GM18873 (cell line): Measurements from ENCODE around the gene INCA1.

Source experiments
- ATAC-seq: cut with Tn5 transposase; IDR thresholded peaks from one replicate; pipeline ENCODE4 v1.9.1; 2021; ENCODE audit warnings: mild to moderate bottlenecking, moderate library complexity, moderate number of reproducible peaks; ENCODE audit not compliant: unreplicated experiment, low FRiP score

The INCA1 gene

DNA sequence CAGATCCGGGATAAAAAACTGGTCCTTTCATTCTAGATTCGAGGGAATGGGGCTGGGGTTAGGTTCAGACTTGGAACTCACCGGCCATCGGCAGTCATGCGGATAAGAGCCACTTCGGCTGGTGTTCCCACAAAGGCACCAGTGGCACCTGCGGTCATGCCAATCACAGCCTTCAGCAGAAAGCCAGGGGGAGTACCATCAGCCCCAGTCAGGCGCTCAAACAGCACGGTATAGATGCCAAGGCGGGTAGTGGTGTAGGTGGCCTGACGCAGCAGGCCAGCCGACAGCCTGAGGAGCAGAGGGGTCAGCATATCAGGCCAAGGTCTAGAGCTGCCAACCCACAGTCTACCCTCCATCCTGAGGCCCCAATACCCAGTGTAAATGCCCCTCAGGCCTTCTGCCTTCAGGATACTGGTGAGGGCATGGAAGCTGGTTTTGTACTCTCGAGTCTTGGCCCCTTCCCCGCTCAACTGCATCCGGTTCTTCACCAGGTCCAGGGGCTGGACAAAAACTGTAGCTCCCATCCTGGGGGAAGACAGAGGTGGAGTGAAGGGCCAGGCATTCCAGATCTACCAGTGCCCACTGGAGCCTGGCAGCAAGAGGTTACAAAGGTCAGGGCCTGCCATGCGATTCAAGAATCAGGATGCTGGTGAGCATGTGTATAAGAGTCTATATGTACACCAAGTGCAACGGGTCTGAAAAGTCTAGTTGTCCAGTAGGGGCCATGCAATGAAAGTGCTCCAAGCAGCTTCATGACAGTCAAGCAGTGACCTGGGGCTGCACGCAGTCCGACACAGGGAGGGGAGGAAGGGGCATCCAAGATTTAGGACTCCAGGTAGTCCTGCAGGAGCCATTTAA, 58.4 kb downstream of the INCA1 start:
- ATAC-seq: no peak
